Measurements from ENCODE around the gene SYT15. TPM values are rescaled to one million over a fixed set of nuclear protein-coding genes. Genes with fewer than 3 reads are reported as not detected.

SYT15 gene
- total and polyA plus RNA-seq, 2 donors (not counting 3 experiments of a cell fraction or from before 2014, with no cell fraction given): 0.50 to 0.75 TPM

DNA sequence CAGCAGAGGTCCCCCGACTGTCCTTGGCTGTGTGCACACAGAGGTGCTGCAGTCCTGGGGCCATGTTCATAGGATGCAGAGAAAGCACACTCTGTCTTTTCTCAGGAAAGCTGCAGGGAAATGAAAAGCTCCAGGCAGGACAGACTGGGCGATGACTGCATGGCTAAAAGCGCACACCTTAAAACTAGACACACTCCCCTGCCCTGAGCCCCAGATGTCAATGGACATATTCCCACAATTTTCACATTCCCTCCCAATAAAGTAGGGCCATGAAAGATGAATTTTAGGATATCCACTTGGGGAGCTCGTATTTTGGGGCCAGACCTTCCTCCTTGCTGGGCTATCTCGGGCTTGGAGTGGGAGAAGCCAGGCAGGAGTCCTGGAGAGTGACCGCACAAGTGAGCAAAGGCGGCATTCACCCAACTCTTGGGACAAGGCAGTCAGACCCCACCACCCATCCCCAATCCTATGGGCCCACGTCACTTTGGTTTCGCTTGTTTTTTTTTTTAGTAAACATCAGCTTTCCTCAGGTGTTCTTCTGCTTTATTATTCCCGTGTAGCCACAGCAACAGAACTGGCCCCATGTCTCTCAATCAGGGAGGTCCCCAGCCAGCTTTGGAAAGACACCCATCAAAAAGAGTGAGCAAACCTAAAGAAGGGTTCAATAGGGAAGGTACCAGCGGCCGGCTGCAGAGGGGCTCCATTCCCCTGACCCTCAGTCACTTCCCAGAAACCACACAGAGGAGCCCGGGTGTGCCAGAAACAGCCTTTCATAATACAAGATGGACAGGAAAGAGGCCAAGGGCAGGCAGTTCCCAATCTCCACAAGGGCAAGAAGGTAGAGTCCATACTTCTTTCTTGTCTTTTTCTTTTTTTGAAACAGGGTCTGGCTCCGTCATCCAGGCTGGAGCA, 35.2 kb upstream of the SYT15 start:
- Histone ChIP-seq H3K27me3 (ENCODE audit: control insufficient read depth in 2 of 2, insufficient read depth in 2 of 2, low read length in 2 of 2) (peaks cover 0 to 1% of the 10 kb centered on the region in 2 experiments), H4K20me1 (replicated peaks; ENCODE audit: control insufficient read depth, extremely low read depth, insufficient read depth, low read length) (no peaks in the 10 kb centered on the region), H3K9me1 (replicated peaks; ENCODE audit: control insufficient read depth, extremely low read depth, insufficient read depth, low read length) (no peaks in the 10 kb centered on the region), H3K9ac (replicated peaks; ENCODE audit: extremely low read depth, insufficient read depth, low read length) (no peak overlapping the region), H3K79me2 (ENCODE audit: control insufficient read depth, insufficient read depth, low read length) (no peaks in the 10 kb centered on the region), H3K36me3 (ENCODE audit: control insufficient read depth in 2 of 2, extremely low read depth in 1 of 2, insufficient read depth in 2 of 2, low read length in 2 of 2) (no peaks in the 10 kb centered on the region), H3K9me3 (replicated peaks; ENCODE audit: control insufficient read depth, insufficient read depth, low read length) (no peaks in the 10 kb centered on the region), H3K4me3 (replicated peaks in 1 of 3; ENCODE audit: insufficient read depth in 1 of 3, low read depth in 1 of 3, low read length in 3 of 3) (no peak overlapping the region), H3K27ac (ENCODE audit: insufficient read depth, low read depth, low read length) (no peak overlapping the region), H2AFZ (ENCODE audit: low read depth, low read length) (no peak overlapping the region), H3K4me2 (ENCODE audit: insufficient read depth, low read length) (no peak overlapping the region), H3K4me1 (ENCODE audit: control insufficient read depth, extremely low read depth, insufficient read depth, low read length) (no peaks in the 10 kb centered on the region)
- POLR2A ChIA-PET: no interaction called here
- no TSS peak for BruUV-seq (replicated peaks)
- FAIRE-seq (no peak), DNase-seq (ENCODE audit: low read depth, low spot score) (no peak)
- CTCF ChIA-PET: interaction anchor here (1.6 to 3.1 kb wide), 3 partner anchors 9 to 315 kb away, joined by 5 to 14 read pairs (median 6); no protein-coding TSS in a partner anchor
- no peak for TF ChIP-seq EZH2 (IDR thresholded peaks at IDR 0.05; ENCODE audit: borderline replicate concordance, low read depth, low read length, severe bottlenecking)
- TF ChIP-seq POLR2A (IDR thresholded peaks at IDR 0.05; ENCODE audit: low read depth, low read length): no peak
- TF ChIP-seq JUN (IDR thresholded peaks at IDR 0.05; ENCODE audit: borderline replicate concordance, insufficient read depth, insufficient read length, low read depth): no peak
- TF ChIP-seq POLR2AphosphoS5 (IDR thresholded peaks at IDR 0.05; ENCODE audit: insufficient read depth, low read depth, low read length): no peak
- TF ChIP-seq GATA2 (IDR thresholded peaks at IDR 0.05; ENCODE audit: insufficient read depth, insufficient read length, low read depth, low read length): no peak
- no peak for TF ChIP-seq MYC (IDR thresholded peaks at IDR 0.05; ENCODE audit: low read depth, low read length)
- TF ChIP-seq MAX (IDR thresholded peaks at IDR 0.05; ENCODE audit: insufficient read depth, insufficient read length): no peak
- no peak for TF ChIP-seq CTCF (IDR thresholded peaks at IDR 0.05; ENCODE audit: extremely low read depth in 1 of 2, insufficient read depth in 1 of 2, low read depth in 1 of 2, low read length in 2 of 2)
- no peak for TF ChIP-seq FOS (IDR thresholded peaks at IDR 0.05; ENCODE audit: borderline replicate concordance, insufficient read depth, low read length)
- dilution Hi-C loops (cut with MboI; ENCODE audit: extremely low pct_ligation_motif_present, low sequenced_read_pairs): no loop called here
- intact Hi-C loops (cut with micrococcal nuclease): loop anchor here (2.0 kb wide), 1 partner anchor 13 kb away; no protein-coding TSS in a partner anchor
